ENCODE measurements around the gene TTLL12. TPM values are rescaled to one million over a fixed set of nuclear protein-coding genes. Genes with fewer than 3 reads are reported as not detected.

Gene TTLL12
- total and polyA plus RNA-seq, 2 experiments from 2014 or later = 29.5 to 42.8 TPM

DNA sequence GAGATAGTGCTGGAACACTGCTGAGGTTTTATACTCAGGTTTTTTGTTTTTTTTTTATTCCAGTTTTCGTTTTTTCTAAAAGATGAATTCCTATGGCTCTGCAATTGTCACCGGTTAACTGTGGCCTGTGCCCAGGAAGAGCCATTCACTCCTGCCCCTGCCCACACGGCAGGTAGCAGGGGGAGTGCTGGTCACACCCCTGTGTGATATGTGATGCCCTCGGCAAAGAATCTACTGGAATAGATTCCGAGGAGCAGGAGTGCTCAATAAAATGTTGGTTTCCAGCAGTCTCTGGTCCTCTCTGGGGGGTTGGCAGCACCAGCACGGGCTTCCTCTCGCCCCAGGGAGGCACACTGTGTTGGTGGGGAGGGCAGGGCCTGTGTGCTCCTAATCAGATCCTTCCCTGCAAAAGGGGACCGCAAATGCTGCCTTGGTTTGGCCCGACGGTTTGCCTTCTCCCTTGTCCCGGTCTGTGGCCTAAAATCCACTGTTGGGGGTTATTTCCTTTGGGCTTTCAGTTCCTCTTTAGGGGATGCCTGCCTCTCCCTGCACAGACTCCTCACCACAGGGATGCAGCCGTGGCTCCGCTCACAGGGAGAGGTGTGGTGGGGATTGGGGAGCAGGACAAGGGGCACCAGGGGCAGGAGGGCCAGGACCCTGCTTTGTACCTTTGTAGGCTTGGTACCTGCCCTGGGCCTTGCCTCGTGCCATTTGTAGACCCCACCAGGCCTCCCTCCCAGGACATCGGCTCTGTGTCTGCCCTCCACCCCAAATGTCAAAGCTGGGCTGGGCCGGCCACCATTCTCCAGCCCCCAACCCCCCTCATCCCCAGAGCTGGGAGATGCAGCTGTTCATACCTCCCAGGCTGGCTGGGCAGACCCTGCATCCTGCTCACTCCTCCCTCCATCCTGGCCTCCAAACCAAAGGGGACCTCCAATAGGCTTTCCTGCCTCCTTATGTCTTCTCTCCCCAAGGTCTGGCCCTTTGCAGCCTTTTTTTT is 57.2 kb downstream of the TTLL12 start:
- no peak overlapping the region for H3K4me2 ChIP-seq (ENCODE audit: unreplicated experiment)
- DNase-seq = no peak
- no peaks in the 10 kb centered on the region for H3F3A ChIP-seq (ENCODE audit: insufficient read depth)
- H3K36me3 ChIP-seq (ENCODE audit: low read depth) = no peaks in the 10 kb centered on the region
- no peaks in the 10 kb centered on the region for H4K20me1 ChIP-seq (ENCODE audit: insufficient read depth)
- H2AFZ ChIP-seq = no peak overlapping the region
- H3K4me3 ChIP-seq = no peak overlapping the region
- H3K4me1 ChIP-seq (ENCODE audit: insufficient read depth) = peaks cover 13% of the 10 kb centered on the region
- in situ Hi-C loops (cut with MboI) = no loop called here
- H3K9me3 ChIP-seq (ENCODE audit: low read depth) = no peaks in the 10 kb centered on the region
- no peaks in the 10 kb centered on the region for H3K79me2 ChIP-seq (ENCODE audit: insufficient read depth)
- no peak for TF ChIP-seq EZH2 (IDR thresholded peaks at IDR 0.05; ENCODE audit: insufficient read depth, poor library complexity, severe bottlenecking)
- TF ChIP-seq EZH2phosphoT487 (IDR thresholded peaks at IDR 0.05; ENCODE audit: insufficient read depth, low read depth) = no peak
- H3K27ac ChIP-seq = no peak overlapping the region
- H3K9ac ChIP-seq = no peak overlapping the region
- H3K9me2 ChIP-seq (ENCODE audit: insufficient read depth) = no peaks in the 10 kb centered on the region
- WGBS, 2 experiments (ENCODE audit: low coverage in 1 of 2, low lambda C conversion rate in 2 of 2, missing lambda C conversion rate in 2 of 2) = 58 to 64% methylated on average over 15 to 16 of the region's 16 CpGs
- H3K27me3 ChIP-seq (replicated peaks; ENCODE audit: insufficient read depth) = no peaks in the 10 kb centered on the region

DNA sequence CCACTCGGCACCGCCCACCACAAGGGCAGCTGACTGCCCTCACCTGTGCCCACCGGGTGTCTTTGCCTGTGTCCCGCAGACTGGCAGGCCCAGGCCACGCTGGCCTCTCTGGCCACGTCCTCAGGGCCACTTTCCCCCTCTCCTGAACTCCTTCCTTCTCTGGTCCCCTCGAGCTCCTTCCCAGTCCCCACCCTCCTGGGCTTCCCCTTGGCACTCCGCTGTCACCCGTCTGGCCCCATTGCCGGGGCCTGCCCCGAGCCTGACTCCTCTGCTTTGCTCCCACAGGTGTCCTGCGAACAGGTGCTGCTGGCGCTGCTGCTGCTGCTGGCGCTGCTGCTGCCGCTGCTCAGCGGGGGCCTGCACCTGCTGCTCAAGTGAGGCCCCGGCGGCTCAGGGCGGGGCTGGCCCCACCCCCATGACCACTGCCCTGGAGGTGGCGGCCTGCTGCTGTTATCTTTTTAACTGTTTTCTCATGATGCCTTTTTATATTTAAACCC is 58.0 kb downstream of the TTLL12 start:
- Histone ChIP-seq H4K20me1 (ENCODE audit: insufficient read depth) (no peaks in the 10 kb centered on the region), H3K4me3 (no peak overlapping the region), H3K9me2 (ENCODE audit: insufficient read depth) (no peaks in the 10 kb centered on the region), H3K9me3 (ENCODE audit: low read depth) (no peaks in the 10 kb centered on the region), H3K4me1 (ENCODE audit: insufficient read depth) (peaks cover 13% of the 10 kb centered on the region), H2AFZ (no peak overlapping the region), H3K4me2 (ENCODE audit: unreplicated experiment) (no peak overlapping the region), H3K27me3 (replicated peaks; ENCODE audit: insufficient read depth) (no peaks in the 10 kb centered on the region), H3K36me3 (ENCODE audit: low read depth) (no peaks in the 10 kb centered on the region), H3F3A (ENCODE audit: insufficient read depth) (no peaks in the 10 kb centered on the region), H3K79me2 (ENCODE audit: insufficient read depth) (no peaks in the 10 kb centered on the region), H3K9ac (no peak overlapping the region), H3K27ac (no peak overlapping the region)
- in situ Hi-C loops (cut with MboI) = no loop called here
- DNase-seq = no peak
- TF ChIP-seq EZH2 (IDR thresholded peaks at IDR 0.05; ENCODE audit: insufficient read depth, poor library complexity, severe bottlenecking) (no peak), EZH2phosphoT487 (IDR thresholded peaks at IDR 0.05; ENCODE audit: insufficient read depth, low read depth) (no peak)
- WGBS, 2 experiments (ENCODE audit: low coverage in 1 of 2, low lambda C conversion rate in 2 of 2, missing lambda C conversion rate in 2 of 2) = 66 to 76% methylated on average over 16 to 19 of the region's 20 CpGs

DNA sequence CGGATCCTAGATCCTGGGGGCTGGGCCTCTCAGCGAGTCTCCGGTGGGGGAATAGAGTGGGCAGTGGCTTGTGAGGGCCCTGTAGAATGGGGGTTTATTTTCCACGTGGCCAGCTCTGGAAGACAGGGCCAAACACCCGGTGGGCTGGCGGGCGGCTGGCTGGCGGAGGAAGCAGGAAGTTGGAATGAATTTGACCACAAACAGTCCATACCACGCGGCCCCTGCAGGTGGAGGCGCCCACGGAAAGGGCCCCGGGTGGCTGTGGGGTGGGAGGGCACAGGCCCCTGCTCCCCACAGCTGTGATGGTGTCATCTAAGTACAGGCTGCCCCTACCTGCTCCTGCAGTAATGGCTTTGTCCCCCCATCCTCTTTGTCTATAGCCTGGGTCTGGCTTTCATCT is 58.8 kb downstream of the TTLL12 start:
- H3F3A ChIP-seq (ENCODE audit: insufficient read depth) = no peaks in the 10 kb centered on the region
- peaks cover 13% of the 10 kb centered on the region for H3K4me1 ChIP-seq (ENCODE audit: insufficient read depth)
- no peak overlapping the region for H3K4me3 ChIP-seq
- H3K27ac ChIP-seq = no peak overlapping the region
- no peak for DNase-seq
- no peaks in the 10 kb centered on the region for H3K79me2 ChIP-seq (ENCODE audit: insufficient read depth)
- no peak overlapping the region for H3K9ac ChIP-seq
- no peaks in the 10 kb centered on the region for H4K20me1 ChIP-seq (ENCODE audit: insufficient read depth)
- H3K9me2 ChIP-seq (ENCODE audit: insufficient read depth) = no peaks in the 10 kb centered on the region
- in situ Hi-C loops (cut with MboI) = no loop called here
- no peaks in the 10 kb centered on the region for H3K9me3 ChIP-seq (ENCODE audit: low read depth)
- TF ChIP-seq EZH2 (IDR thresholded peaks at IDR 0.05; ENCODE audit: insufficient read depth, poor library complexity, severe bottlenecking) = no peak
- no peak for TF ChIP-seq EZH2phosphoT487 (IDR thresholded peaks at IDR 0.05; ENCODE audit: insufficient read depth, low read depth)
- H3K4me2 ChIP-seq (ENCODE audit: unreplicated experiment) = no peak overlapping the region
- H2AFZ ChIP-seq = no peak overlapping the region
- H3K27me3 ChIP-seq (replicated peaks; ENCODE audit: insufficient read depth) = no peaks in the 10 kb centered on the region
- H3K36me3 ChIP-seq (ENCODE audit: low read depth) = no peaks in the 10 kb centered on the region
- WGBS, 2 experiments (ENCODE audit: low coverage in 1 of 2, low lambda C conversion rate in 2 of 2, missing lambda C conversion rate in 2 of 2) = 67 to 72% methylated on average over 12 to 13 of the region's 13 CpGs

DNA sequence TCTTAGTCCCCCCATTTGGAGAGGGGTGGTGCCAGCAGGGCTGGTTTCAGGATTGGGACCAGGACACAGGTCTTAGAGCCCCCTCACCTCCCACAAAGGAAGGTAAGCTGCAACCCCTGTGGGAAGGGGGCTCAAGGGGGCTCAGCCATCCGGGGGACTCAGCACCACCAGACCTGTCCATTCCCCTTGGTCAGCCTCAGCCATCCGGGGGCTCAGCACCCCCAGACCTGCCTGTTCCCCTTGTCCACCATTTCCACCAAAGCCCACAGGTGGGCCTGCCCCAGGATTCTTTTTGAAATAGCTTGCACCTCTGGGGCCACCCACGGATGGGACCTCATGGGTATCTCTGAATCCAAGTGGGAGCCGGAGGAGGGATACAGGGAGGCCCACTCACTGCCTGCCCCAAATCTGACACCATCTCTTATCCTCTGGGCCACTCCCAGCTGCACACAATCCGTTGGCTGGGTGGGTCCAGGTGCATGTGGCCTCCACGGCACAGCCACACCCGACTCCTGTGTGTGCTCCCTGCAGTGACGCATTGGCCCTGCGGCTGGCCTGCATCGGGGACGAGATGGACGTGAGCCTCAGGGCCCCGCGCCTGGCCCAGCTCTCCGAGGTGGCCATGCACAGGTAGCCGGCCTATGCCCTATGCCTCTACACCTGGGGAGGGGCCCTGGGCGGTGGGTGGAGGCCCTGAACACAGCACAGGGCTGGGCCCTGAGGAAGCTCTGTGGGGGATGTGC is 59.6 kb downstream of the TTLL12 start:
- H3K9ac ChIP-seq = no peak overlapping the region
- H4K20me1 ChIP-seq (ENCODE audit: insufficient read depth) = no peaks in the 10 kb centered on the region
- H3K79me2 ChIP-seq (ENCODE audit: insufficient read depth) = no peaks in the 10 kb centered on the region
- TF ChIP-seq EZH2phosphoT487 (IDR thresholded peaks at IDR 0.05; ENCODE audit: insufficient read depth, low read depth) (no peak), EZH2 (IDR thresholded peaks at IDR 0.05; ENCODE audit: insufficient read depth, poor library complexity, severe bottlenecking) (no peak)
- no peaks in the 10 kb centered on the region for H3K36me3 ChIP-seq (ENCODE audit: low read depth)
- H3F3A ChIP-seq (ENCODE audit: insufficient read depth) = no peaks in the 10 kb centered on the region
- no peak for DNase-seq
- no peaks in the 10 kb centered on the region for H3K9me3 ChIP-seq (ENCODE audit: low read depth)
- 88 to 89% methylated on average over 17 of the region's 17 CpGs for WGBS, 2 experiments (ENCODE audit: low coverage in 1 of 2, low lambda C conversion rate in 2 of 2, missing lambda C conversion rate in 2 of 2)
- in situ Hi-C loops (cut with MboI) = no loop called here
- H3K4me3 ChIP-seq = no peak overlapping the region
- no peak overlapping the region for H2AFZ ChIP-seq
- H3K27me3 ChIP-seq (replicated peaks; ENCODE audit: insufficient read depth) = no peaks in the 10 kb centered on the region
- no peaks in the 10 kb centered on the region for H3K9me2 ChIP-seq (ENCODE audit: insufficient read depth)
- peaks cover 13% of the 10 kb centered on the region for H3K4me1 ChIP-seq (ENCODE audit: insufficient read depth)
- H3K4me2 ChIP-seq (ENCODE audit: unreplicated experiment) = peak overlapping the region; percentile 17
- no peak overlapping the region for H3K27ac ChIP-seq
